Measurements from ENCODE around the gene AFF3. TPM values are rescaled to one million over a fixed set of nuclear protein-coding genes. Genes with fewer than 3 reads are reported as not detected.
A peak's percentile ranks its signal among the peaks of the same experiment; 100 is the strongest.

The AFF3 gene
- total and polyA plus RNA-seq, 2 of the 4 experiments (the other 2 are of a cell fraction) = 12.9 to 14.3 TPM

DNA sequence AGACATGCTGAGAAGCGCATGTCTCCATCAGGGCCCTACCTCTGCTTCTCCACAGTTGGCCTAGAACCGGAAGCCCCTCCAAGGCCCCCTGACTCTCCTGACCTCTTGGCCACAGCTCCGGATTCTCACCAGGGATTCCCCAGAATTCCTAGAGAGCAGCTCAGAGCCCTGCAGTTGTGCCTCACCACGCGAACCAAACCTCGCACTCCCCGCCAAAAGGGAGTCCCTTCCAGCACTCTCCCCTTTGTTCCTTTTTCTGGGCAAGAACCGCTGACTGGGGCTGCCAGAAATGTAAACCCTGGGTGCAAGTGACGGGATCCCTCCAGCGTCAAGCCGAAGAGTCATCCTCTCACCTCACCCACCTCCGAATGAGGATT lies 36.7 kb downstream of the AFF3 start:
- dilution Hi-C loops (cut with HindIII; ENCODE audit: low sequenced_read_pairs, unreplicated experiment) (no loop called here), intact Hi-C loops (cut with micrococcal nuclease) (loop anchor here (5.0 kb wide), 2 partner anchors 93 to 127 kb away; no protein-coding TSS in a partner anchor), in situ Hi-C loops (cut with MboI; ENCODE audit: low sequenced_read_pairs) (no loop called here)
- Histone ChIP-seq H3K79me1 (ENCODE audit: low read depth in 1 of 2, low read length in 2 of 2) (peaks cover 0 to 10% of the 10 kb centered on the region in 2 experiments; a peak in 1 of 4 replicates), H3K23ac (ENCODE audit: low read depth, low read length) (peak overlapping the region; percentile 83), H4K5ac (ENCODE audit: low read depth, low read length) (peak overlapping the region; percentile 62), H3K56ac (ENCODE audit: extremely low read depth, insufficient read depth, low read length) (peak overlapping the region; percentile 70; the same call in 1 of the 2 replicates), H3K9me3 (ENCODE audit: control insufficient read depth, insufficient read depth, low read length) (no peaks in the 10 kb centered on the region), H3K9me1 (ENCODE audit: insufficient read depth, low read length) (peaks cover 3% of the 10 kb centered on the region; the same call in 1 of the 2 replicates), H4K91ac (ENCODE audit: insufficient read depth, low read depth, low read length) (peak overlapping the region; percentile 41), H2BK15ac (ENCODE audit: low read depth, low read length) (peak overlapping the region; percentile 81; the same call in 1 of the 3 replicates), H2AK5ac (ENCODE audit: low read depth, low read length) (peak overlapping the region; percentile 38), H3K27me3 (ENCODE audit: control insufficient read depth, insufficient read depth, low read length) (peaks cover 2% of the 10 kb centered on the region; the same call in 1 of the 2 replicates), H2BK5ac (ENCODE audit: low read depth, low read length, poor library complexity, severe bottlenecking) (no peak overlapping the region), H3K4me2 (ENCODE audit: low read depth, low read length) (peak overlapping the region; percentile 91), H2BK120ac (ENCODE audit: low read depth, low read length) (peak overlapping the region; percentile 86), H3K4ac (ENCODE audit: low read depth, low read length) (peak overlapping the region; percentile 79), H4K20me1 (ENCODE audit: insufficient read depth, low read length) (no peaks in the 10 kb centered on the region), H3K27ac (ENCODE audit: insufficient read depth, low read length) (peak overlapping the region; percentile 18), H3K9ac (ENCODE audit: low read depth, low read length) (peak overlapping the region; percentile 84), H3K36me3 (ENCODE audit: control insufficient read depth, insufficient read depth, low read length) (no peaks in the 10 kb centered on the region), H3K4me1 (ENCODE audit: control insufficient read depth, insufficient read depth, low read length) (peaks cover 14% of the 10 kb centered on the region), H3K18ac (ENCODE audit: low read depth, low read length) (peak overlapping the region; percentile 52), H2BK20ac (ENCODE audit: low read depth, low read length) (peak overlapping the region; percentile 69), H3K14ac (replicated peaks; ENCODE audit: low read depth, low read length) (peak overlapping the region; percentile 42), H3K4me3 (ENCODE audit: insufficient read depth, low read depth, low read length) (peak overlapping the region; percentile 46), H2AK9ac (replicated peaks; ENCODE audit: low read depth, low read length, poor library complexity) (peak overlapping the region; percentile 77), H2AFZ (replicated peaks; ENCODE audit: low read length, poor library complexity) (peak overlapping the region; percentile 87), H4K8ac (ENCODE audit: low read depth in 2 of 2, low read length in 2 of 2) (peak overlapping the region; percentile 55 to 64)
- DNase-seq (peak; percentile 53), ATAC-seq (ENCODE audit: low read depth) (no peak)
- TF ChIP-seq MXI1 (IDR thresholded peaks at IDR 0.05; ENCODE audit: borderline replicate concordance, low read depth, low read length) (no peak; the same call in 1 of the 2 replicates), BHLHE40 (IDR thresholded peaks at IDR 0.05; ENCODE audit: low read depth, low read length) (no peak)
- BruUV-seq (replicated peaks) = no TSS peak
- WGBS, 2 experiments (ENCODE audit: extremely low coverage in 2 of 2, insufficient read length in 1 of 2) = 26% methylated on average over 8 of the region's 12 CpGs; no CpG with 5 or more reads in 1 of the 2 experiments
- ChIA-PET CTCF (interaction anchor here (2.0 kb wide), 1 partner anchor 11 kb away, joined by 4 read pairs; no protein-coding TSS in a partner anchor), POLR2A (ENCODE audit: unreplicated experiment) (no interaction called here)

Measured in IMR-90 (cell line).